Natural killer cell (primary cell): ENCODE measurements around the gene VPS18. TPM values are rescaled to one million over a fixed set of nuclear protein-coding genes. Genes with fewer than 3 reads are reported as not detected.

Source experiments
- ATAC-seq, 3 donors: fragments of 150-1000 bp in 2 of 3; fragments of 200-7000 bp in 1 of 3; cut with Tn5 transposase; 1 replicate in 1 of 3; 2 replicates in 2 of 3; pipeline ENCODE4 v1.10.0; 2021; ENCODE audit warnings: mild to moderate bottlenecking in 2 of 3, moderate library complexity in 2 of 3
- DNase-seq, 2 donors: peaks; one replicate each; pipeline versions ENCODE4 v3.0.0 to v3.0.0-alpha.2; 2013 to 2021; ENCODE audit warnings: mixed read lengths in 1 of 2
- H3K27ac ChIP-seq: one replicate; pipeline ENCODE4 v1.5.1; 2013; ENCODE audit warnings: mild to moderate bottlenecking, low read length
- H3K27me3 ChIP-seq: one replicate; pipeline ENCODE4 v1.6.1; 2013; ENCODE audit warnings: low read length; ENCODE audit not compliant: control insufficient read depth, insufficient read depth
- H3K36me3 ChIP-seq: one replicate; pipeline ENCODE4 v1.6.1; 2013; ENCODE audit warnings: low read length; ENCODE audit not compliant: control insufficient read depth, insufficient read depth
- H3K4me1 ChIP-seq: one replicate; pipeline ENCODE4 v1.6.1; 2013; ENCODE audit warnings: low read length; ENCODE audit not compliant: control insufficient read depth, insufficient read depth
- H3K4me3 ChIP-seq: one replicate; pipeline ENCODE4 v1.5.1; 2013; ENCODE audit warnings: low read length
- H3K9me3 ChIP-seq: one replicate; pipeline ENCODE4 v1.6.1; 2013; ENCODE audit warnings: low read length; ENCODE audit not compliant: control insufficient read depth, insufficient read depth
- H3K27ac Mint-ChIP-seq, 2 donors: one replicate each; pipeline ENCODE4 v1.8.0; 2022; ENCODE audit warnings: mild to moderate bottlenecking in 2 of 2, mixed read lengths in 2 of 2, moderate library complexity in 1 of 2
- H3K27me3 Mint-ChIP-seq, 2 donors: one replicate each; pipeline ENCODE4 v1.8.0; 2022; ENCODE audit warnings: low read depth in 2 of 2, mixed read lengths in 2 of 2
- H3K36me3 Mint-ChIP-seq: one replicate; pipeline ENCODE4 v1.8.0; 2022; ENCODE audit warnings: mixed read lengths
- H3K4me1 Mint-ChIP-seq, 2 donors: one replicate each; pipeline ENCODE4 v1.8.0; 2022; ENCODE audit warnings: mixed read lengths in 2 of 2
- H3K4me3 Mint-ChIP-seq: one replicate; pipeline ENCODE4 v1.8.0; 2022; ENCODE audit warnings: mild to moderate bottlenecking, moderate library complexity, mixed read lengths
- H3K9me3 Mint-ChIP-seq, 2 donors: one replicate each; pipeline ENCODE4 v1.8.0; 2022; ENCODE audit warnings: mixed read lengths in 2 of 2
- WGBS: methylation state at CpG from one replicate; pipeline ENCODE4 v1.1.7; 2013; ENCODE audit warnings: missing lambda C conversion rate; ENCODE audit not compliant: insufficient coverage; 5-methylcytosine and 5-hydroxymethylcytosine counted together
- intact Hi-C: fragments of 100-400 bp; cut with micrococcal nuclease; formaldehyde crosslinking; loops from one replicate; pipeline ENCODE4 v1.14.2; 2022
- total RNA-seq, 4 donors: library from RNA; stranded (reverse); fragments of 120-200 nt in 1 of 4; gene quantifications; one replicate each; pipeline versions ENCODE4 v1.2.3 to v1.2.4, GENCODE V29; 2013 to 2022
- TF ChIP-seq, protein P1 (sequence below): fragments of 200-600 bp; IDR thresholded peaks from one replicate; pipeline ENCODE4 v1.8.0; 2022; ENCODE audit warnings: antibody characterized with exemption

The VPS18 gene
- total RNA-seq, 3 donors from 2014 or later (not counting 1 experiment from before 2014, with no cell fraction given): 30.8 to 35.6 (median 34.1) TPM

DNA sequence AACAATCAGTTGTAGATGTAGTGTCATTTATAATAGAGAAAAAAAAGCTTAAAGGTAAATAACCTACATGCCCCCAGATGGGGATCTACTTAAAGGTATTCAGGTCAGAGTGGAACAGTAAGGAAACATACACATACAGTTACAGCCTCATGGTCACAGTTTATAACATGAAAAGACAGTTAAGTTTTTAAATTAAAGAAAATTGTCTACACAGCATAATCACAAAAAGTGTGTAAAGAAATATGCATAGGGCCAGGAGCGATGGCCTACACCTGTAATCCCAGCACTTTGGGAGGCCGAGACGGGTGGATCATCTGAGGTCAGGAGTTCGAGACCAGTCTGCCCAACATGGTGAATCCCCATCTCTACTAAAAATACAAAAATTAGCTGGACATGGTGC lies 27.1 kb upstream of the VPS18 start:
- no peak for ATAC-seq
- H3K9me3 ChIP-seq: no peaks in the 10 kb centered on the region
- TF ChIP-seq, protein P1, sequence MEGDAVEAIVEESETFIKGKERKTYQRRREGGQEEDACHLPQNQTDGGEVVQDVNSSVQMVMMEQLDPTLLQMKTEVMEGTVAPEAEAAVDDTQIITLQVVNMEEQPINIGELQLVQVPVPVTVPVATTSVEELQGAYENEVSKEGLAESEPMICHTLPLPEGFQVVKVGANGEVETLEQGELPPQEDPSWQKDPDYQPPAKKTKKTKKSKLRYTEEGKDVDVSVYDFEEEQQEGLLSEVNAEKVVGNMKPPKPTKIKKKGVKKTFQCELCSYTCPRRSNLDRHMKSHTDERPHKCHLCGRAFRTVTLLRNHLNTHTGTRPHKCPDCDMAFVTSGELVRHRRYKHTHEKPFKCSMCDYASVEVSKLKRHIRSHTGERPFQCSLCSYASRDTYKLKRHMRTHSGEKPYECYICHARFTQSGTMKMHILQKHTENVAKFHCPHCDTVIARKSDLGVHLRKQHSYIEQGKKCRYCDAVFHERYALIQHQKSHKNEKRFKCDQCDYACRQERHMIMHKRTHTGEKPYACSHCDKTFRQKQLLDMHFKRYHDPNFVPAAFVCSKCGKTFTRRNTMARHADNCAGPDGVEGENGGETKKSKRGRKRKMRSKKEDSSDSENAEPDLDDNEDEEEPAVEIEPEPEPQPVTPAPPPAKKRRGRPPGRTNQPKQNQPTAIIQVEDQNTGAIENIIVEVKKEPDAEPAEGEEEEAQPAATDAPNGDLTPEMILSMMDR: no peak
- peaks cover 15 to 30% of the 10 kb centered on the region in 2 donors for H3K27me3 Mint-ChIP-seq
- H3K27me3 ChIP-seq: no peaks in the 10 kb centered on the region
- H3K27ac Mint-ChIP-seq: no peak overlapping the region
- WGBS: 100% methylated on average over 4 of the region's 4 CpGs
- peaks cover under 1% of the 10 kb centered on the region for H3K4me1 ChIP-seq
- no peak overlapping the region for H3K27ac ChIP-seq
- H3K4me3 ChIP-seq: no peak overlapping the region
- intact Hi-C loops: no loop called here
- H3K36me3 ChIP-seq: no peaks in the 10 kb centered on the region
- no peak overlapping the region for H3K4me3 Mint-ChIP-seq
- peaks cover 0 to under 1% of the 10 kb centered on the region in 2 donors for H3K4me1 Mint-ChIP-seq
- no peak for DNase-seq
- no peaks in the 10 kb centered on the region for H3K36me3 Mint-ChIP-seq
- H3K9me3 Mint-ChIP-seq: no peaks in the 10 kb centered on the region

DNA sequence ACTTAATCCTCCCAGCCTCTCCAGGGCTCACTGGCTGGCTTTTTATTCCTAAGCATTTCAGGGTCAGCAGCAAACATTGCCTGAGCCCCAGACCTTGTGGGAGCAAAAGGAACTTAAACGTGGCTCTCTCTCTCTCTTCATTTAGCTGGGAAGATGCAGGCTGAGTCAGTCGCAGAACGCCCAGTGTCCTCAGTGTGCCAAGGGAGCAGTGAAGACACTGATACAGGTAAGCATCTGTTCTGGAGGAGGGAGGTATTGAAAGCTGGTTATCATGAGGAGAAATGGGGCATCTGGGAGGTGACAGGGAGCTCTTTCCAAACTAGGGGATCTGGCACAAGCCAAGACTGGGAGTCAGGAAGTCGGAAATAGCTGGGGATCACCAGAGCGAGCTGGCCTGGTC lies 24.6 kb upstream of the VPS18 start:
- DNase-seq (no peak), ATAC-seq (no peak)
- Histone ChIP-seq H3K36me3 (no peaks in the 10 kb centered on the region), H3K27me3 (peaks cover 4% of the 10 kb centered on the region), H3K4me1 (peaks cover 14% of the 10 kb centered on the region), H3K27ac (no peak overlapping the region), H3K4me3 (no peak overlapping the region), H3K9me3 (no peaks in the 10 kb centered on the region)
- TF ChIP-seq, protein P1: no peak
- Mint-ChIP-seq H3K27ac (no peak overlapping the region), H3K9me3 (no peaks in the 10 kb centered on the region), H3K36me3 (no peaks in the 10 kb centered on the region), H3K4me3 (no peak overlapping the region), H3K4me1 (peaks cover 5 to 10% of the 10 kb centered on the region in 2 donors), H3K27me3 (peaks cover 23 to 36% of the 10 kb centered on the region in 2 donors)
- WGBS: 85% methylated on average over 5 of the region's 5 CpGs
- intact Hi-C loops: no loop called here

DNA sequence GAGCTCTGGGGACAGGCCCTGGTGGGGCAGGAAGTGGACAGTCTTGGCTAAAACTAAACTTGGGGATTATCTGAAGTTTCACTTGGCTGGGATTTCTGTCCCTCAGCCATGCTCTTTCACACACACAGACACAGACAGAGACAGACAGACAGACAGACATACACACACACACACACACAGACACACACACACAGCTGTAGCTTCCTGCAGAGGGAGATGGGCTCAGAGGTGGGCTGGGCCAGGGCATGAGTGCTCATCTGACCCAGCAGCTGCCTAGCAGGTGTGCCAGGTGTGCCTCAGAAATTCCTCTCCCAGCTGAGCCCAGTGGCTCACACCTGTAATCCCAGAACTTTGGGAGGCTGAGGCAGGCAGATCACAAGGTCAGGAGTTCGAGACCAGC lies 23.5 kb upstream of the VPS18 start:
- Mint-ChIP-seq H3K9me3 (no peaks in the 10 kb centered on the region), H3K36me3 (no peaks in the 10 kb centered on the region), H3K4me1 (peaks cover 5 to 10% of the 10 kb centered on the region in 2 donors), H3K4me3 (no peak overlapping the region), H3K27me3 (peaks cover 23 to 36% of the 10 kb centered on the region in 2 donors), H3K27ac (no peak overlapping the region)
- no peaks in the 10 kb centered on the region for H3K36me3 ChIP-seq
- peaks cover 14% of the 10 kb centered on the region for H3K4me1 ChIP-seq
- H3K27me3 ChIP-seq: peaks cover 4% of the 10 kb centered on the region
- H3K27ac ChIP-seq: no peak overlapping the region
- TF ChIP-seq, protein P1: no peak
- DNase-seq (no peak), ATAC-seq (no peak)
- H3K4me3 ChIP-seq: no peak overlapping the region
- intact Hi-C loops: no loop called here
- whole genome bisulfite sequencing: 100% methylated on average over 1 of the region's 1 CpG
- H3K9me3 ChIP-seq: no peaks in the 10 kb centered on the region
